DOHH2 (cell line): ENCODE results near the gene EDC4.

Experiments
- H3F3A ChIP-seq: fragments of 200-600 bp; sonication (generic), shearing (Covaris generic); 2 replicates; pipeline ENCODE4 v1.6.0; 2016; ENCODE audit warnings: antibody characterized with exemption, mild to moderate bottlenecking; ENCODE audit not compliant: control insufficient read depth, insufficient read depth
- H3K27ac ChIP-seq: fragments of 200-600 bp; sonication (generic); 2 replicates; pipeline ENCODE4 v1.5.1; 2014; ENCODE audit warnings: low read depth, mild to moderate bottlenecking, low read length, moderate library complexity
- H3K27me3 ChIP-seq: fragments of 200-600 bp; sonication (generic); 2 replicates; pipeline ENCODE4 v1.6.1; 2014; ENCODE audit warnings: mild to moderate bottlenecking, low read length, mixed read lengths; ENCODE audit not compliant: control insufficient read depth
- H3K36me3 ChIP-seq: fragments of 200-600 bp; sonication (generic); 2 replicates; pipeline ENCODE4 v1.6.1; 2014; ENCODE audit warnings: mild to moderate bottlenecking, low read length, moderate library complexity, mixed read lengths; ENCODE audit not compliant: control insufficient read depth
- H3K4me1 ChIP-seq: fragments of 200-600 bp; sonication (generic); 2 replicates; pipeline ENCODE4 v1.6.1; 2014; ENCODE audit warnings: mild to moderate bottlenecking, low read length, mixed read lengths; ENCODE audit not compliant: control insufficient read depth
- H3K4me2 ChIP-seq: fragments of 200-600 bp; sonication (generic); 2 replicates; pipeline ENCODE4 v1.6.0; 2014; ENCODE audit warnings: mild to moderate bottlenecking, low read length, moderate library complexity
- H3K4me3 ChIP-seq: fragments of 200-600 bp; sonication (generic); 2 replicates; pipeline ENCODE4 v1.5.1; 2014; ENCODE audit warnings: mild to moderate bottlenecking, low read length, mixed read lengths
- H3K79me2 ChIP-seq: fragments of 200-600 bp; sonication (generic); 2 replicates; pipeline ENCODE4 v1.6.1; 2014; ENCODE audit warnings: mild to moderate bottlenecking, low read length, mixed read lengths; ENCODE audit not compliant: control insufficient read depth
- H3K9me2 ChIP-seq: fragments of 200-600 bp; sonication (generic); replicated peaks from 2 replicates; pipeline ENCODE4 v1.6.1; 2014; ENCODE audit warnings: mild to moderate bottlenecking, low read length, mixed read lengths; ENCODE audit not compliant: control insufficient read depth
- H3K9me3 ChIP-seq: fragments of 200-600 bp; sonication (generic); 2 replicates; pipeline ENCODE4 v1.6.1; 2014; ENCODE audit warnings: antibody characterized with exemption, low read length, mixed read lengths; ENCODE audit not compliant: control insufficient read depth, insufficient read depth
- H4K20me1 ChIP-seq: fragments of 200-600 bp; sonication (generic); 2 replicates; pipeline ENCODE4 v1.6.0; 2014; ENCODE audit warnings: low read depth, mild to moderate bottlenecking, antibody characterized with exemption, low read length, moderate library complexity; ENCODE audit not compliant: control insufficient read depth, insufficient read depth
- EZH2phosphoT487 ChIP-seq: fragments of 200-600 bp; sonication (generic); IDR thresholded peaks from 2 replicates; pipeline ENCODE4 v1.6.1; 2017; ENCODE audit warnings: borderline replicate concordance, mild to moderate bottlenecking, antibody characterized with exemption, low read length, moderate library complexity, mixed read lengths
- TF ChIP-seq, protein P1 (sequence below): fragments of 200-600 bp; sonication (generic); IDR thresholded peaks from one replicate; pipeline ENCODE4 v1.5.1; 2014; ENCODE audit warnings: antibody characterized with exemption, mild to moderate bottlenecking, low read depth, low read length; ENCODE audit not compliant: poor library complexity, severe bottlenecking

The EDC4 gene

GRCh38 chr16:67901734-67902133 lies 28.9 kb downstream of the EDC4 start:
- no peaks in the 10 kb centered on the region for H3K4me1 ChIP-seq
- TF ChIP-seq, protein P1, sequence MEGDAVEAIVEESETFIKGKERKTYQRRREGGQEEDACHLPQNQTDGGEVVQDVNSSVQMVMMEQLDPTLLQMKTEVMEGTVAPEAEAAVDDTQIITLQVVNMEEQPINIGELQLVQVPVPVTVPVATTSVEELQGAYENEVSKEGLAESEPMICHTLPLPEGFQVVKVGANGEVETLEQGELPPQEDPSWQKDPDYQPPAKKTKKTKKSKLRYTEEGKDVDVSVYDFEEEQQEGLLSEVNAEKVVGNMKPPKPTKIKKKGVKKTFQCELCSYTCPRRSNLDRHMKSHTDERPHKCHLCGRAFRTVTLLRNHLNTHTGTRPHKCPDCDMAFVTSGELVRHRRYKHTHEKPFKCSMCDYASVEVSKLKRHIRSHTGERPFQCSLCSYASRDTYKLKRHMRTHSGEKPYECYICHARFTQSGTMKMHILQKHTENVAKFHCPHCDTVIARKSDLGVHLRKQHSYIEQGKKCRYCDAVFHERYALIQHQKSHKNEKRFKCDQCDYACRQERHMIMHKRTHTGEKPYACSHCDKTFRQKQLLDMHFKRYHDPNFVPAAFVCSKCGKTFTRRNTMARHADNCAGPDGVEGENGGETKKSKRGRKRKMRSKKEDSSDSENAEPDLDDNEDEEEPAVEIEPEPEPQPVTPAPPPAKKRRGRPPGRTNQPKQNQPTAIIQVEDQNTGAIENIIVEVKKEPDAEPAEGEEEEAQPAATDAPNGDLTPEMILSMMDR, result no peak
- TF ChIP-seq EZH2phosphoT487, result no peak
- no peaks in the 10 kb centered on the region for H3K27me3 ChIP-seq
- H3K79me2 ChIP-seq, result peaks cover 28% of the 10 kb centered on the region
- H3K4me2 ChIP-seq, result no peak overlapping the region
- no peaks in the 10 kb centered on the region for H3F3A ChIP-seq
- 0 out of 2 replicates have a peak, but pooled peaks cover 3% of the 10 kb centered on the region for H4K20me1 ChIP-seq
- H3K36me3 ChIP-seq, result no peaks in the 10 kb centered on the region
- H3K9me3 ChIP-seq, result no peaks in the 10 kb centered on the region
- no peak overlapping the region for H3K4me3 ChIP-seq
- no peak overlapping the region for H3K27ac ChIP-seq
- H3K9me2 ChIP-seq, result no peaks in the 10 kb centered on the region

DNA sequence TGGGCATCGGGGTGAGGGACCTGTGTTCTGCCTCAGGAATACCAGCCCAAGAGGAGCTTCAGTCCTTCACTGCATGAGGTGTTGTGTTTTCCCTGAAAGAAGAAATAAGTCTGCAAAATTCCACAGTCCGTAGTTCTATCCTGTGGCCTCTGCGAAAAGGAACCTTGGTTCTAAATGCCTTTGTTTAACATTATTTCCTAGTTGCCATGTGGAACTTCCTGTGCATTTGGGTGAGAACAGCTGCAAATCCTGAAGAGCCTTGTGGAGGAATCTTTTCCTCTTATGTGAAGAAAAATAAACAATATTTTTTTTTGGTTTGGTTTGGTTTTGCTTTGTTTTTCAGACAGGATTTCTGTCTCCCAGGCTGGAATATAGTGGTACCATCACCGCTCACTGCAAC lies 30.0 kb downstream of the EDC4 start:
- H3K4me1 ChIP-seq, result no peaks in the 10 kb centered on the region

GRCh38 chr16:67907397-67908180 lies 34.7 kb downstream of the EDC4 start:
- 0 out of 2 replicates have a peak, but pooled peaks cover 3% of the 10 kb centered on the region for H4K20me1 ChIP-seq
- H3K36me3 ChIP-seq, result peaks cover 12% of the 10 kb centered on the region
- no peak overlapping the region for H3K4me3 ChIP-seq
- H3K4me1 ChIP-seq, result no peaks in the 10 kb centered on the region
- H3K9me2 ChIP-seq, result no peaks in the 10 kb centered on the region
- no peaks in the 10 kb centered on the region for H3K27me3 ChIP-seq
- H3K79me2 ChIP-seq, result no peaks in the 10 kb centered on the region
- TF ChIP-seq EZH2phosphoT487, result no peak
- TF ChIP-seq, protein P1, result no peak
- no peaks in the 10 kb centered on the region for H3F3A ChIP-seq
- no peaks in the 10 kb centered on the region for H3K9me3 ChIP-seq
- H3K27ac ChIP-seq, result no peak overlapping the region
- no peak overlapping the region for H3K4me2 ChIP-seq

More for the DNA sequence above, 30.0 kb downstream of the EDC4 start:
- Histone ChIP-seq H3F3A (no peaks in the 10 kb centered on the region), H3K4me2 (no peak overlapping the region), H3K27ac (no peak overlapping the region), H3K79me2 (peaks cover 19% of the 10 kb centered on the region), H3K36me3 (no peaks in the 10 kb centered on the region), H3K9me2 (no peaks in the 10 kb centered on the region), H4K20me1 (0 out of 2 replicates have a peak, but pooled peaks cover 3% of the 10 kb centered on the region), H3K27me3 (no peaks in the 10 kb centered on the region), H3K4me3 (no peak overlapping the region), H3K9me3 (no peaks in the 10 kb centered on the region)
- TF ChIP-seq, protein P1, result no peak
- no peak for TF ChIP-seq EZH2phosphoT487
